ENCODE data around the gene SLC39A1. TPM values are rescaled to one million over a fixed set of nuclear protein-coding genes. Genes with fewer than 3 reads are reported as not detected.

The SLC39A1 gene
- total RNA-seq, 4 donors from 2014 or later, result 90.4 to 109 (median 99.5) TPM

DNA sequence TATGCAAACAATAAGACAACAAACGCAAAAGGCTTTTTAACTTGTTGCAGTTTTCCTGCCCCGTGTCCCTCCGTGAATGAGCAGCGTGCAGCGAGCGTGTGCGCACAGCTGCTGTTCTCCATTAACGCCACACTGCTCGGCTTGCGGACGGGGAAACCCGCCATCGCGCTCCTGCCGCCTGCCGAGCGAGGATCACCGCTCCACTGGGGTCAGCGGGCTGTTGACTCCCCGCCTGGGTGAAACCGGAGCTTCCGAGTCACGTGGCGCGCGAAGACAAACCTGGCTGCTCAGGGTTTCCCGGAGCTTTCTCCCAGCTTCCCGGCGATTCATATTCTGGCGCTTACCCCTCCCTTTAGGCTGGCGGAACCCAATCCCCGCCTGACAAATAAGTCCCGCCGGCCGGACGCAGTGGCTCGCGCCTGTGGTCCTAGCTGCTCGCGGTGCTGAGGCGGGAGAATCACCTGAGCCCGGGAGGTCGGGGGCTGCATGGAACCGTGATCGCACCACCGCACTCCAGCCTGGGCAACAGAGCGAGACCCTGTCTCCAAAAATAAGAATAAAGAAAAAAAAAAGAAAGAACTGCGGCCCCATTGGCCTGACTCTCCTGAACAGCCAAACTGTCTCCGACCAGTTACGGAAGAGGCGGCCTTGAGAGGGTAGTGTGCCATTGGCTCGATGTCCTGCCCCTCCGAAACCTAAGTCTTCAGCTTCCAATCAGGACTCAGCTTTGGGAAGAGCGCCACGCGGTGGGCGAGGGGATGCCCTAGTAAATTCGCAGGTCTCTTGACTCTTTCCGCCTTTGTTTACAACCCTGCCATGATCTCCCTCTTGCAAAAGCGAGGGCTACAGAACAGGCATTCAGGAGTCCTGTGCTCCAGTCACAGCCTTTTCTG lies 4.0 kb upstream of the SLC39A1 start, which contains the start of gene CREB3L4:
TSS of gene CREB3L4 (plus strand) at position 796 of the 893 bp plus-strand sequence. CDS start 624 bp downstream, outside the sequence.
- WGBS, 2 donors, result 0 to 1% methylated on average over 38 to 43 of the region's 60 CpGs
- intact Hi-C loops (cut with DNase I), result no loop called here
- Histone ChIP-seq H3K36me3 (no peaks in the 10 kb centered on the region), H3K27me3 (no peaks in the 10 kb centered on the region), H3K4me1 (peaks cover 28 to 34% of the 10 kb centered on the region in 2 donors), H3K9me3 (no peaks in the 10 kb centered on the region), H3K27ac (peak within 1 kb of the TSS; percentile 88 to 98 (median 93)), H3K4me3 (replicated peaks in 1 of 3) (peak within 1 kb of the TSS; percentile 32 to 52 (median 46))
- peak; percentile 95 to 96 for DNase-seq
- TF ChIP-seq, protein P1, sequence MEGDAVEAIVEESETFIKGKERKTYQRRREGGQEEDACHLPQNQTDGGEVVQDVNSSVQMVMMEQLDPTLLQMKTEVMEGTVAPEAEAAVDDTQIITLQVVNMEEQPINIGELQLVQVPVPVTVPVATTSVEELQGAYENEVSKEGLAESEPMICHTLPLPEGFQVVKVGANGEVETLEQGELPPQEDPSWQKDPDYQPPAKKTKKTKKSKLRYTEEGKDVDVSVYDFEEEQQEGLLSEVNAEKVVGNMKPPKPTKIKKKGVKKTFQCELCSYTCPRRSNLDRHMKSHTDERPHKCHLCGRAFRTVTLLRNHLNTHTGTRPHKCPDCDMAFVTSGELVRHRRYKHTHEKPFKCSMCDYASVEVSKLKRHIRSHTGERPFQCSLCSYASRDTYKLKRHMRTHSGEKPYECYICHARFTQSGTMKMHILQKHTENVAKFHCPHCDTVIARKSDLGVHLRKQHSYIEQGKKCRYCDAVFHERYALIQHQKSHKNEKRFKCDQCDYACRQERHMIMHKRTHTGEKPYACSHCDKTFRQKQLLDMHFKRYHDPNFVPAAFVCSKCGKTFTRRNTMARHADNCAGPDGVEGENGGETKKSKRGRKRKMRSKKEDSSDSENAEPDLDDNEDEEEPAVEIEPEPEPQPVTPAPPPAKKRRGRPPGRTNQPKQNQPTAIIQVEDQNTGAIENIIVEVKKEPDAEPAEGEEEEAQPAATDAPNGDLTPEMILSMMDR (IDR thresholded peaks at IDR 0.05), result peak in 3 of 6 experiments; percentile 16 to 33 (median 30)
- TF ChIP-seq POLR2A (IDR thresholded peaks at IDR 0.05), result peak; percentile 86 to 96

DNA sequence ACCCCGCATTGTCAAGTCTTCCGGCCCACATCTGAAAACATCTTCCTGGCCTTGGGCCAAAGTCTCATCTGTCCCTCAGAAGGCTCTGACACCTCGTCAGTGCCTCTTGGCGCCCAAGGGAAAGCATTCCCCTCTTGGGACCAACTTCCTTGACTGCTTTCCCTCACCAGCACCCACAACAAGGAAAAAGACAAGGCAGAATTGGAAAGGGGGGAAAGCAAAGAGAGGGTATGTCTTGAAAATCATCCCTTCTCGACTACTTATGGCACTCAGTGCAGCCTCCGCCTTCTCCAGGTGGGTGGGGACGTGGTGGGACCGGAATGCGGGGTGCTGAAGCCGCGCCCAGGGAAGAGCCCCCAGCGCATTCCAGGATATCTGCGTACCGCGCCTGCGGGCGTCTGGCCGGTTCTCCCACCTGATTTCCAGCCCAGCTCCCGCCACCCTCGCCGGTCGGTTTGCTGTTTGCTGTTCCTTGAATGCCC lies 554 bp upstream of the SLC39A1 start:
- Histone ChIP-seq H3K4me1 (peaks cover 34 to 48% of the 10 kb centered on the region in 2 donors), H3K9me3 (no peaks in the 10 kb centered on the region), H3K27me3 (no peaks in the 10 kb centered on the region), H3K36me3 (peaks cover 0 to 9% of the 10 kb centered on the region in 2 donors), H3K4me3 (replicated peaks in 1 of 3) (peak overlapping the region; percentile 6 to 79 (median 31)), H3K27ac (peak overlapping the region; percentile 74 to 98 (median 94))
- WGBS, 2 donors, result 0 to 1% methylated on average over 16 to 22 of the region's 22 CpGs
- intact Hi-C loops (cut with DNase I), result no loop called here
- no peak for TF ChIP-seq POLR2A (IDR thresholded peaks at IDR 0.05)
- TF ChIP-seq, protein P1 (IDR thresholded peaks at IDR 0.05), result no peak
- DNase-seq, result peak; percentile 56 to 57

DNA sequence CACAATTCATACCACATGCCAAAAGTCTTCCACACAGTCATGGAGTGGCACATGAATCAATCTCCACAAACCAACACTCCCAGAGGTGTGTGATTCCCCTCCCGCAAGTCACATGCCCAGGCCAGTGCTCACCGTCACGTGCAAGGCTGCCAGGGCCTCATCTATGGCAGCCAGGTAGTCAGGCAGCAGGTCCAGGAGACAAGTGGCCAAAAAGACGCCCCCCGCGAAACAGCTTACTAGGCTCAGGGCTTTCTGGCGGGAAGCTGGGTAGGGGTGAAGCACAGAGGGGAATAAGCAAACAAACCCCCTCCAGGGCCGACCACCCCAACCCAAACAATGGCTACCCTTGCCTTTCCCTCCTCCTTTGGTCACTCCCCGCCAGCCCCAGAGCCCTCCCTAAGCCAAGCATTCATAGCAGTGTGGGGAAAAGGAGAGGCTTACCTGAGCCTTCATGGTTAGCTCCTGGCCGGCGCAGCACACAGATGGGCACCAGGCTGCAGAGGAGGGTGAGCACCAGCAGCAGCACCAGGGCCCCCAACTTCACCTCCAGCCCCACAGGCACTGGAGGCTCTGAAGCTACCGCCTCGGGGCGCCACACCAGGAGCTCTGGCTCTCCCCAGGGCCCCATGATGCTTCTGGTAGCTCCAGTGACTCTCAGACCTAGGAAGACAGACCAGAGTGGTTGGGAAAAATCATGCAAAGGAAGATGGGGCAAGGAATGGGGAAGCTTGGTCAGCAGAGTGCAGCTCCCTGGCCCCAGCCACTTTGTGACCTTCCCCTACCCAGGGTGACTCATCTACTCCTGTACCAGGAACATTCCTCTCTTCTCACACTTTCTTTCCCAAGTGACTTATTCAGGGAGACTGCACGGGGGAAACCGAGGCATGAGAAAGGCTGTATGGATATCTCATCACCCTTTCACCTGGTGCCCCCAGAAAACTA lies 978 bp downstream of the SLC39A1 start:
- peaks cover 0 to 9% of the 10 kb centered on the region in 2 donors for H3K36me3 ChIP-seq
- H3K27ac ChIP-seq, result peak overlapping the region; percentile 74 to 98 (median 94)
- H3K4me3 ChIP-seq (replicated peaks in 1 of 3), result peak overlapping the region; percentile 11 to 79 (median 59)
- no peaks in the 10 kb centered on the region for H3K27me3 ChIP-seq
- intact Hi-C loops (cut with DNase I), result no loop called here
- peak; percentile 35 to 37 for DNase-seq
- TF ChIP-seq, protein P1 (IDR thresholded peaks at IDR 0.05), result no peak
- TF ChIP-seq POLR2A (IDR thresholded peaks at IDR 0.05), result no peak
- H3K4me1 ChIP-seq, result peaks cover 39 to 40% of the 10 kb centered on the region in 2 donors
- no peaks in the 10 kb centered on the region for H3K9me3 ChIP-seq
- 40 to 49% methylated on average over 16 of the region's 16 CpGs for WGBS, 2 donors

DNA sequence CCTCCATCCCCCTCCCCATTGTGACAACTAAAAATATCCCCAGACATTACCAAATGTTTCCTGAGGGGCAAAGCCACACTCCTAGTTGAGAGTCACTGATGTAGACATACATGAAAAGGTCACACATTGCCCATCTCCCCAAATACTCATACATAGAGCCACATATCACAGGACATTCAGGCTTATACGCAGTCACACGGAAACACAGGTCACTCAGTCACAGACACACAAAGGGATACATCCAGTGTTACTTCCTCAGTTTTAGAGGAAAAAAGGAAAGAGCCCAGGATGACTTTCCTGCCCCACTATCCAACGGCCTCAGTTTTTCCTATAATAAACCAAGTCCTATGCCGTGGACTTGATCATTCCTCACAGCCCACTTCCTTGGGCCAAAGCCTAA lies 1.9 kb downstream of the SLC39A1 start:
- intact Hi-C loops (cut with DNase I), result no loop called here
- H3K36me3 ChIP-seq, result peaks cover 0 to 9% of the 10 kb centered on the region in 2 donors
- no peaks in the 10 kb centered on the region for H3K27me3 ChIP-seq
- no peaks in the 10 kb centered on the region for H3K9me3 ChIP-seq
- 77 to 87% methylated on average over 4 of the region's 4 CpGs for WGBS, 2 donors
- H3K4me1 ChIP-seq, result peaks cover 41 to 48% of the 10 kb centered on the region in 2 donors
- peak overlapping the region in 1 of 3 donors; percentile 98 for H3K27ac ChIP-seq
- no peak for DNase-seq
- TF ChIP-seq, protein P1 (IDR thresholded peaks at IDR 0.05), result no peak
- no peak for TF ChIP-seq POLR2A (IDR thresholded peaks at IDR 0.05)
- no peak overlapping the region for H3K4me3 ChIP-seq (replicated peaks in 1 of 3)
